HCT116 (cell line): Measurements from ENCODE around the gene IL6R. TPM values are rescaled to one million over a fixed set of nuclear protein-coding genes. Genes with fewer than 3 reads are reported as not detected.

ENCODE experiments used
- ATAC-seq: fragments of 200-7000 bp; cut with Tn5 transposase; 2 replicates; pipeline ENCODE4 v1.9.1; 2020; ENCODE audit warnings: mild to moderate bottlenecking, moderate library complexity
- BruUV-seq: library from RNA; stranded (reverse); fragments of 400-500 nt; replicated peaks from 2 replicates; lab custom pipeline; 2021; lab: Mats Ljungman, UMichigan
- CTCF ChIA-PET: fragments of 300-600 bp; sonication (Branson Sonifier 250); formaldehyde crosslinking; loops from one replicate; lab custom pipeline; 2021; ENCODE audit warnings: antibody characterized with exemption; lab: Charles Lee
- POLR2A ChIA-PET: fragments of 300-600, 350-600 bp; sonication (Branson Sonifier 250); formaldehyde crosslinking; loops from one replicate; lab custom pipeline; 2021; ENCODE audit warnings: antibody characterized with exemption; lab: Charles Lee
- RAD21 ChIA-PET, 2 experiments: fragments of 300-600 bp; sonication (Branson Sonifier 250); formaldehyde crosslinking; loops; one replicate each; lab custom pipeline; 2023; ENCODE audit warnings: low total read pairs in 2 of 2; ENCODE audit not compliant: uncharacterized antibody in 2 of 2, unreplicated experiment in 2 of 2, low non-redundant PET in 1 of 2; lab: Charles Lee
- DNase-seq: peaks from one replicate; pipeline ENCODE4 v3.0.0-alpha.2; 2010; ENCODE audit warnings: low read depth, low spot score
- H2AFZ ChIP-seq: fragments of 200-600 bp; shearing (Covaris generic), sonication (generic); 2 replicates; pipeline ENCODE4 v1.6.1; 2017; ENCODE audit warnings: low read depth, mixed run types, mixed read lengths, antibody characterized with exemption, low read length; ENCODE audit not compliant: poor library complexity, severe bottlenecking
- H3K27ac ChIP-seq: 2 replicates; pipeline ENCODE4 v1.5.1; 2012; ENCODE audit warnings: low read depth, low read length
- H3K27me3 ChIP-seq: fragments of 200-600 bp; sonication (generic); 2 replicates; pipeline ENCODE4 v1.6.1; 2016; ENCODE audit warnings: mixed run types, low read length, mixed read lengths; ENCODE audit not compliant: insufficient read depth
- H3K36me3 ChIP-seq, 2 experiments: fragments of 200-500 bp in 1 of 2; fragments of 200-600 bp in 1 of 2; sonication (Bioruptor generic) in 1 of 2; sonication (generic) in 1 of 2; 2 replicates each; pipeline versions ENCODE4 v1.5.1 to v1.6.1; 2014 to 2016; ENCODE audit warnings: low read length in 2 of 2, inconsistent platforms in 1 of 2, mixed read lengths in 1 of 2, mixed run types in 1 of 2; ENCODE audit not compliant: insufficient read depth in 2 of 2, control insufficient read depth in 1 of 2
- H3K4me1 ChIP-seq, 2 experiments: fragments of 200-600 bp in 1 of 2; sonication (generic) in 1 of 2; 2 replicates each; pipeline versions ENCODE4 v1.5.1 to v1.6.1; 2012 to 2017; ENCODE audit warnings: low read length in 2 of 2, inconsistent platforms in 1 of 2, mild to moderate bottlenecking in 1 of 2, mixed read lengths in 1 of 2, mixed run types in 1 of 2, moderate library complexity in 1 of 2; ENCODE audit not compliant: insufficient read depth in 2 of 2, control insufficient read depth in 1 of 2
- H3K4me2 ChIP-seq: fragments of 200-600 bp; sonication (generic); 2 replicates; pipeline ENCODE4 v1.6.1; 2017; ENCODE audit warnings: mixed run types, low read length, mixed read lengths
- H3K4me3 ChIP-seq, 2 experiments: fragments of 200-600 bp in 1 of 2; sonication (generic) in 1 of 2; replicated peaks in 1 of 2; 2 replicates each; pipeline ENCODE4 v1.5.1; 2011 to 2016; ENCODE audit warnings: low read length in 2 of 2, control low read depth in 1 of 2, low read depth in 1 of 2, mild to moderate bottlenecking in 1 of 2, mixed read lengths in 1 of 2, mixed run types in 1 of 2
- H3K79me2 ChIP-seq: fragments of 200-600 bp; sonication (generic); 2 replicates; pipeline ENCODE4 v1.6.1; 2017; ENCODE audit warnings: mild to moderate bottlenecking, mixed run types, low read length, moderate library complexity, mixed read lengths; ENCODE audit not compliant: insufficient read depth
- H3K9ac ChIP-seq: fragments of 200-600 bp; sonication (generic); 2 replicates; pipeline ENCODE4 v1.6.1; 2016; ENCODE audit warnings: low read length, mixed read lengths
- H3K9me2 ChIP-seq: fragments of 200-600 bp; sonication (generic), shearing (Covaris generic); 2 replicates; pipeline ENCODE4 v1.6.1; 2017; ENCODE audit warnings: mixed run types, mild to moderate bottlenecking, moderate library complexity; ENCODE audit not compliant: insufficient read depth
- H3K9me3 ChIP-seq, 2 experiments: fragments of 200-500 bp in 1 of 2; fragments of 200-600 bp in 1 of 2; sonication (Bioruptor generic) in 1 of 2; sonication (generic) in 1 of 2; 2 replicates each; pipeline ENCODE4 v1.6.1; 2014 to 2017; ENCODE audit warnings: low read length in 2 of 2, mixed read lengths in 2 of 2, inconsistent platforms in 1 of 2, low read depth in 1 of 2, mild to moderate bottlenecking in 1 of 2, mixed run types in 1 of 2, moderate library complexity in 1 of 2; ENCODE audit not compliant: control insufficient read depth in 1 of 2, insufficient read depth in 1 of 2
- H4K20me1 ChIP-seq: fragments of 200-600 bp; sonication (generic), shearing (Covaris generic); 2 replicates; pipeline ENCODE4 v1.6.1; 2017; ENCODE audit warnings: mixed run types, mild to moderate bottlenecking, moderate library complexity; ENCODE audit not compliant: insufficient read depth
- CBX3 ChIP-seq: IDR thresholded peaks from 2 replicates; pipeline ENCODE4 v1.6.1; 2012; ENCODE audit warnings: low read depth
- FOSL1 ChIP-seq: IDR thresholded peaks from 2 replicates; pipeline ENCODE4 v1.6.1; 2012; ENCODE audit warnings: low read depth
- JUND ChIP-seq: IDR thresholded peaks from 2 replicates; pipeline ENCODE4 v1.6.1; 2012
- POLR2AphosphoS5 ChIP-seq: IDR thresholded peaks from 2 replicates; pipeline ENCODE4 v1.6.1; 2011; ENCODE audit warnings: mild to moderate bottlenecking, low read depth, low read length, moderate library complexity
- SP1 ChIP-seq: IDR thresholded peaks from 2 replicates; pipeline ENCODE4 v1.6.1; 2012; ENCODE audit warnings: low read depth
- SRF ChIP-seq: IDR thresholded peaks from 2 replicates; pipeline ENCODE4 v1.6.1; 2012; ENCODE audit warnings: low read depth
- ZFX ChIP-seq: fragments of 450-650 bp; IDR thresholded peaks from 2 replicates; pipeline ENCODE4 v1.6.1; 2017
- ZNF274 ChIP-seq: fragments of 200-500 bp; sonication (Bioruptor generic); IDR thresholded peaks from 2 replicates; pipeline ENCODE4 v1.6.1; 2014; ENCODE audit warnings: mild to moderate bottlenecking, low read depth, low read length, inconsistent platforms
- intact Hi-C: fragments of 100-400 bp; cut with micrococcal nuclease; formaldehyde crosslinking; loops from 2 replicates; pipeline ENCODE4 v1.10.0; 2022
- total RNA-seq: library from RNA; stranded (reverse); gene quantifications from one replicate; pipeline ENCODE4 v1.2.1, GENCODE V29; 2021; ENCODE audit not compliant: unreplicated experiment
- TF ChIP-seq, protein P1 (sequence below): IDR thresholded peaks from 2 replicates; pipeline ENCODE4 v1.6.1; 2012

Gene IL6R
- total RNA-seq, 1 experiment from 2014 or later = 6.8 TPM

DNA sequence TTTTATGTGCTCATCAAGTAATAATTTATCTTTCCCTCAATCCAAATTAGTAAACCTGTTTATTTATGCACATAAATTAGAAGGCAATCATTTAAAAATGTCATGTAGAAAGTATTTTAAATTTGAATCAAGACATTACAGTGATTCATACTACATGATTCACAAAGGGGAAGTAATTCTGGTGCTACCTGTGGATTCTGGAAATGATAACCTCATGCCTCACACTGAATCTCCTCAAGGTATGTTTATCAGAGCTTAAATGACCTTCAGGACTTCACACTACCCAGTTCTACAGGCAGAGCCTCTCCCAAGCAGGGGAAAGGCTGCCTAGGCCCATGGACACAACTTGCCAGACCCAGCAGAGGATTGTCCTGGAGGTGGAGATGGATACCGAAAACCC, 71.6 kb downstream of the IL6R start:
- peak overlapping the region; percentile 4 for H3K9ac ChIP-seq
- no peaks in the 10 kb centered on the region for H3K9me2 ChIP-seq
- CTCF ChIA-PET = no interaction called here

DNA sequence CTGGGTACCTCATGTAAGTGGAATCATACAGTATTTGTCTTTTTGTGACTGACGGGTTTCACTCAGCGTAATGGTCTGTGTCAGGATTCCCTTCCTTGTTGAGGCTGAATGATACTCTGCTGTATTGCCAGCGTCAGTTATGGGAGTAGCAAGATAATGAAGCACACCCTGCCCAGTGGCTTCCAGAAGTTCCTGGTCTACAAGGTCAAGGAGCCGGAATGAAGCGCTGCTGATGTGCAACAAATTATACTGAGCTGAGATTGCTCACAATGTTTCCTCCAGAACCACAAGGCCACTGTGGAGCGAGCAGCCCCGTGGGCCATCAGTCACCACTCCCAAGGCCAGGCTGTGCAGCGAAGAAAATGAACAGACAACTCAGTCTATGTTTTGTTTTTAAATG, 72.9 kb downstream of the IL6R start:
- no peak for TF ChIP-seq ZFX
- TF ChIP-seq JUND = no peak
- TF ChIP-seq, protein P1, sequence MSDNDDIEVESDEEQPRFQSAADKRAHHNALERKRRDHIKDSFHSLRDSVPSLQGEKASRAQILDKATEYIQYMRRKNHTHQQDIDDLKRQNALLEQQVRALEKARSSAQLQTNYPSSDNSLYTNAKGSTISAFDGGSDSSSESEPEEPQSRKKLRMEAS = 0 out of 2 replicates have a peak, but pooled peaks have one; percentile 6
- no peak for TF ChIP-seq FOSL1
- TF ChIP-seq SRF = no peak
- no peak for TF ChIP-seq ZNF274
- H3K79me2 ChIP-seq = no peaks in the 10 kb centered on the region
- no peaks in the 10 kb centered on the region for H3K9me2 ChIP-seq
- CTCF ChIA-PET = interaction anchor here (4.0 kb wide), 1 partner anchor 68 kb away, joined by 62 read pairs; no protein-coding TSS in a partner anchor
- intact Hi-C loops = loop anchor here (1.0 to 10.0 kb wide), 3 partner anchors 73 to 293 kb away; partner anchors contain the start of genes ATP8B2 and IL6R
- H4K20me1 ChIP-seq = no peaks in the 10 kb centered on the region
- RAD21 ChIA-PET = no interaction called here
- POLR2A ChIA-PET = no interaction called here
- H3K36me3 ChIP-seq = no peaks in the 10 kb centered on the region
- no peak overlapping the region for H3K9ac ChIP-seq
- no TSS peak for BruUV-seq
- no peak overlapping the region for H3K27ac ChIP-seq
- no peak overlapping the region for H3K4me2 ChIP-seq
- DNase-seq (no peak), ATAC-seq (no peak)
- H3K4me3 ChIP-seq = no peak overlapping the region
- H3K27me3 ChIP-seq = no peaks in the 10 kb centered on the region
- H2AFZ ChIP-seq = peak overlapping the region; percentile 72
- H3K4me1 ChIP-seq = peaks cover 15 to 59% of the 10 kb centered on the region in 2 experiments
- H3K9me3 ChIP-seq = no peaks in the 10 kb centered on the region

More for the DNA sequence above, 71.6 kb downstream of the IL6R start:
- intact Hi-C loops = loop anchor here (5.0 to 10.0 kb wide), 2 partner anchors 149 to 292 kb away; partner anchors contain the start of gene ATP8B2
- Histone ChIP-seq H3K79me2 (no peaks in the 10 kb centered on the region), H3K4me3 (no peak overlapping the region), H3K4me1 (peaks cover 15 to 59% of the 10 kb centered on the region in 2 experiments), H2AFZ (no peak overlapping the region), H3K4me2 (peak overlapping the region; percentile 59), H4K20me1 (no peaks in the 10 kb centered on the region), H3K27me3 (no peaks in the 10 kb centered on the region), H3K27ac (no peak overlapping the region), H3K36me3 (no peaks in the 10 kb centered on the region), H3K9me3 (no peaks in the 10 kb centered on the region)
- ATAC-seq (peak; percentile 29; the same call in 1 of the 2 replicates), DNase-seq (peak; percentile 43)
- TF ChIP-seq POLR2AphosphoS5 (no peak), CBX3 (peak; percentile 59; the same call in 1 of the 2 replicates), SP1 (peak; percentile 56; the same call in 1 of the 2 replicates), JUND (peak; percentile 56), FOSL1 (peak; percentile 73)
- TF ChIP-seq, protein P1 = peak; percentile 70; the same call in 1 of the 2 replicates
- BruUV-seq = no TSS peak
- ChIA-PET RAD21 (no interaction called here), POLR2A (no interaction called here)
